Retinal pigment epithelial cell (primary cell): ENCODE measurements around the gene ACTR1A.

ENCODE experiments used
- DNase-seq: peaks from one replicate; pipeline ENCODE4 v3.0.0-alpha.2; 2010; ENCODE audit warnings: low read depth
- H3K4me3 ChIP-seq: 2 replicates; pipeline ENCODE4 v1.5.1; 2011; ENCODE audit warnings: mild to moderate bottlenecking, low read length, control low read depth, moderate library complexity
- TF ChIP-seq, protein P1 (sequence below): conservative IDR thresholded peaks from 2 replicates; pipeline ENCODE4 v1.5.1; 2011; ENCODE audit warnings: low read depth, low read length, control low read depth, inconsistent platforms

ACTR1A gene

DNA sequence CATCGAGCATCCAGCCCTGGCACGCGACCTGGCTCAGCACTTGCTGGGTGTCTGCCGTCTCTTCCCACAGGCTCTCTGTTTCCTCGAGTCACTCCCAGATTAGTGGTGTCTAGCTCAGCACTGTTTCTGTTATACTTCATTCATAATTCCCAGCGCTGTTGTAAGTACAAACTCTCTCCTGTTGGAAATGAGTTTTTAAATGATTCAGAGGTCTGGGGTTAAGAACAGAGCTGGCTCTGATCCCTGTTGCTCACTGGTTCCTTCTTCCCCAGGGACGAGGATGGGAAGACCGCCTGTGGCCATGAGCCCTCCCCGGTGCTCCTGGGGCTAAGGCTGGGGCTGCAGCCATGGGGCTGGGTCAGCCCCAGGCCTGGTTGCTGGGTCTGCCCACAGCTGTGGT is 33.8 kb downstream of the ACTR1A start:
- no peak overlapping the region for H3K4me3 ChIP-seq
- TF ChIP-seq, protein P1, sequence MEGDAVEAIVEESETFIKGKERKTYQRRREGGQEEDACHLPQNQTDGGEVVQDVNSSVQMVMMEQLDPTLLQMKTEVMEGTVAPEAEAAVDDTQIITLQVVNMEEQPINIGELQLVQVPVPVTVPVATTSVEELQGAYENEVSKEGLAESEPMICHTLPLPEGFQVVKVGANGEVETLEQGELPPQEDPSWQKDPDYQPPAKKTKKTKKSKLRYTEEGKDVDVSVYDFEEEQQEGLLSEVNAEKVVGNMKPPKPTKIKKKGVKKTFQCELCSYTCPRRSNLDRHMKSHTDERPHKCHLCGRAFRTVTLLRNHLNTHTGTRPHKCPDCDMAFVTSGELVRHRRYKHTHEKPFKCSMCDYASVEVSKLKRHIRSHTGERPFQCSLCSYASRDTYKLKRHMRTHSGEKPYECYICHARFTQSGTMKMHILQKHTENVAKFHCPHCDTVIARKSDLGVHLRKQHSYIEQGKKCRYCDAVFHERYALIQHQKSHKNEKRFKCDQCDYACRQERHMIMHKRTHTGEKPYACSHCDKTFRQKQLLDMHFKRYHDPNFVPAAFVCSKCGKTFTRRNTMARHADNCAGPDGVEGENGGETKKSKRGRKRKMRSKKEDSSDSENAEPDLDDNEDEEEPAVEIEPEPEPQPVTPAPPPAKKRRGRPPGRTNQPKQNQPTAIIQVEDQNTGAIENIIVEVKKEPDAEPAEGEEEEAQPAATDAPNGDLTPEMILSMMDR, result no peak
- no peak for DNase-seq

GRCh38 chr10:102467971-102468438 is 34.5 kb downstream of the ACTR1A start:
- no peak overlapping the region for H3K4me3 ChIP-seq
- DNase-seq, result no peak
- TF ChIP-seq, protein P1, result no peak

- no peak for DNase-seq
- H3K4me3 ChIP-seq, result no peak overlapping the region
- TF ChIP-seq, protein P1, result no peak
These were observed 35.2 kb downstream of the ACTR1A start for GRCh38 chr10:102467318-102467717.

- DNase-seq, result no peak
- H3K4me3 ChIP-seq, result no peak overlapping the region
- TF ChIP-seq, protein P1, result no peak
These were observed 37.0 kb downstream of the ACTR1A start for GRCh38 chr10:102465466-102465865.

- no peak for DNase-seq
- H3K4me3 ChIP-seq, result no peak overlapping the region
- TF ChIP-seq, protein P1, result no peak
These were observed 38.5 kb downstream of the ACTR1A start for GRCh38 chr10:102463983-102464382.

DNA sequence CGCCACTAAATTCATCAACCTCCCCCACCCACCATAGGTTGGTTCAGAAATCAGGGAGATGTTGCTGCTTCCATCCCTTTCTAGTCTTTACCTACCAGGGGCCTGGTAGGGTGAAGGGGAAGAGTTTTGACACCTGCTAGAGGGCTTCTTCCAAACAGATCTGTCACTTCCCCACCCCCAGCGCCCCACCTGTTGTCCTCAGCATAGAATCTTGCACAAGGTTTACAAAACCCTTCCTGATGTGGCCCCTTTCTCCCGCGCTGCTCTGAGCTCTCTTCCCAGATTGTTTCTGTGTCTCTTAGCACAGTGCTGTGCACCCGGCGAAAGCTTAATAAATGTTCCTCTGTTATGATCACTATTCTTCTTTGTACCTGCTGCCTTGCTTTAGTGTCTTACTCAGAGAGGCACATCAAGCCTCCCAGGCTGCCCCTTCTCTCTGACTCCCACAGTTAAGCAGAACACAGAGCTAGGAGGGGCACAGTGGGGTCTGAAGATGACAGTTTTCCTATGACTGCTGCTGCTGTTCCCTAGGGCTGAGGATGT is 39.9 kb downstream of the ACTR1A start:
- TF ChIP-seq, protein P1, result no peak
- no peak overlapping the region for H3K4me3 ChIP-seq

More for the DNA sequence above, 39.9 kb downstream of the ACTR1A start:
- DNase-seq, result no peak
